ENCODE measurements around the gene COL5A1.

DNA sequence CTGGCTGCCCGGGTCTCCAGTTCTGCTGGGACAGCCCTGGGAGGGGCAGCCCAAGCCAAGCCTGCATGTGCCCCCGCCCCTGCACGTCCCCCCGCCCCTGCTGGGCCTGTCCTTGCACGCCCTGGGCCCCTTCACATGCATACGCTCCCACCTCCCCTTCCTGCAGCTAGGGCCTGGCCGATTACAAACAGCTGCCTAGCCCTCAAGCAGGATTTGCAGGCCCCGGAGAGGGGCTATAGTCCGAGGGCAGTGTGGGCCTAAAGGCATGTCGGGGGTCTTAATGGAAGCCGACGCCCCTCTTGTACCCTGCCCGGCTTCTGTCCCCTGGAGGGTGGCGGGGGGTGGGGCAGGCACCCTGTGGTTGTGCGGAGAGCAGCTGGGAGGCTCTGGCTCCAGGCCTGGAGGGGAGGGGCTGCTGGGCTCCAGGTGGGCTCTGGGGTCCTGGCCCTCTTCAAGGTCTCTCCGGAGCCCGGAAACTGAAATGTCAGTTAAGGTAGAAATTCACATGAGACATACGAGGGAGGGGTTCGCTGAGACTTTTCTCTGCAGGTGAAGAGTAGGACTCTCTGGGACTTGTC, 16.9 kb downstream of the COL5A1 start:
- TF ChIP-seq TAF1 (IDR thresholded peaks at IDR 0.05; ENCODE audit: borderline replicate concordance, insufficient read depth, low read length) (no peak), POLR2AphosphoS5 (IDR thresholded peaks at IDR 0.05; ENCODE audit: low read depth, low read length) (no peak), SIN3A (IDR thresholded peaks at IDR 0.05; ENCODE audit: borderline replicate concordance, insufficient read depth, low read length) (no peak), REST (IDR thresholded peaks at IDR 0.05; ENCODE audit: insufficient read depth in 1 of 2, low read depth in 2 of 2, low read length in 2 of 2) (no peak), FOXP2 (optimal IDR thresholded peaks at IDR 0.05; ENCODE audit: borderline replicate concordance, extremely low read depth, extremely low read length, insufficient read depth) (no peak)

Data from PFSK-1 (cell line).